Astrocyte (in vitro differentiated cells and primary cell): ENCODE data around the gene SF3A2. TPM values are rescaled to one million over a fixed set of nuclear protein-coding genes. Genes with fewer than 3 reads are reported as not detected.

ENCODE experiments used
- DNase-seq: peaks from one replicate; pipeline ENCODE4 v3.0.0-alpha.2; 2010; ENCODE audit warnings: low read depth
- FAIRE-seq: peaks from 2 replicates; lab custom pipeline; 2011; peaks lifted over from hg19 to GRCh38; lab: Jason Lieb, UNC
- H2AFZ ChIP-seq: 2 replicates; pipeline ENCODE4 v1.6.0; 2012; ENCODE audit warnings: low read depth, low read length, inconsistent platforms
- H3K27ac ChIP-seq: 2 replicates; pipeline ENCODE4 v1.5.1; 2011; ENCODE audit warnings: low read depth, low read length, inconsistent platforms
- H3K27me3 ChIP-seq: 2 replicates; pipeline ENCODE4 v1.6.0; 2011; ENCODE audit warnings: low read length, inconsistent platforms; ENCODE audit not compliant: insufficient read depth
- H3K36me3 ChIP-seq: 2 replicates; pipeline ENCODE4 v1.5.1; 2011; ENCODE audit warnings: low read length, inconsistent platforms; ENCODE audit not compliant: insufficient read depth
- H3K4me1 ChIP-seq: 2 replicates; pipeline ENCODE4 v1.5.1; 2011; ENCODE audit warnings: low read length, inconsistent platforms; ENCODE audit not compliant: insufficient read depth
- H3K4me2 ChIP-seq: 2 replicates; pipeline ENCODE4 v1.6.0; 2012; ENCODE audit warnings: low read length, inconsistent platforms
- H3K4me3 ChIP-seq: 2 replicates; pipeline ENCODE4 v1.5.1; 2011; ENCODE audit warnings: low read depth, mild to moderate bottlenecking, low read length, inconsistent platforms; ENCODE audit not compliant: insufficient read depth
- H3K79me2 ChIP-seq: 2 replicates; pipeline ENCODE4 v1.6.0; 2012; ENCODE audit warnings: mild to moderate bottlenecking, low read length, inconsistent platforms; ENCODE audit not compliant: insufficient read depth
- H3K9ac ChIP-seq: 2 replicates; pipeline ENCODE4 v1.6.0; 2012; ENCODE audit warnings: mild to moderate bottlenecking, low read length, inconsistent platforms
- H3K9me3 ChIP-seq: 2 replicates; pipeline ENCODE4 v1.5.1; 2012; ENCODE audit warnings: low read depth, mild to moderate bottlenecking, low read length, inconsistent platforms; ENCODE audit not compliant: insufficient read depth
- H4K20me1 ChIP-seq: 2 replicates; pipeline ENCODE4 v1.6.0; 2012; ENCODE audit warnings: low read length, inconsistent platforms; ENCODE audit not compliant: insufficient read depth
- H3K27ac Mint-ChIP-seq: one replicate; pipeline ENCODE4 v1.8.0; 2021; ENCODE audit warnings: mild to moderate bottlenecking, mixed read lengths; ENCODE audit not compliant: unreplicated experiment
- H3K27me3 Mint-ChIP-seq: one replicate; pipeline ENCODE4 v1.8.0; 2021; ENCODE audit warnings: low read depth, mixed read lengths; ENCODE audit not compliant: unreplicated experiment
- H3K36me3 Mint-ChIP-seq: one replicate; pipeline ENCODE4 v1.8.0; 2021; ENCODE audit warnings: low read depth, mixed read lengths; ENCODE audit not compliant: unreplicated experiment
- H3K4me1 Mint-ChIP-seq: one replicate; pipeline ENCODE4 v1.8.0; 2021; ENCODE audit warnings: low read depth, mixed read lengths; ENCODE audit not compliant: unreplicated experiment
- H3K4me3 Mint-ChIP-seq: one replicate; pipeline ENCODE4 v1.8.0; 2021; ENCODE audit warnings: mild to moderate bottlenecking, moderate library complexity, mixed read lengths; ENCODE audit not compliant: unreplicated experiment
- H3K9me3 Mint-ChIP-seq: one replicate; pipeline ENCODE4 v1.8.0; 2021; ENCODE audit warnings: mild to moderate bottlenecking, mixed read lengths; ENCODE audit not compliant: unreplicated experiment
- EZH2 ChIP-seq: IDR thresholded peaks from 2 replicates; pipeline ENCODE4 v1.6.1; 2012; ENCODE audit warnings: mild to moderate bottlenecking, low read length, inconsistent platforms; ENCODE audit not compliant: insufficient read depth
- total RNA-seq: library from RNA; stranded (reverse); gene quantifications from 2 replicates; pipeline ENCODE4 v1.2.1, GENCODE V29; 2021
- TF ChIP-seq, protein P1 (sequence below): IDR thresholded peaks from 2 replicates; pipeline ENCODE4 v1.5.1; 2011; ENCODE audit warnings: low read depth, mild to moderate bottlenecking, inconsistent platforms, low read length, moderate library complexity; ENCODE audit not compliant: insufficient read depth

SF3A2 gene
- total RNA-seq, 1 donor from 2014 or later, result 83.2 TPM

GRCh38 chr19:2224754-2225349, 11.8 kb upstream of the SF3A2 start:
- H3K36me3 ChIP-seq, result peaks cover 6% of the 10 kb centered on the region
- Mint-ChIP-seq H3K27me3 (no peaks in the 10 kb centered on the region), H3K4me1 (no peaks in the 10 kb centered on the region), H3K36me3 (peaks cover 8% of the 10 kb centered on the region), H3K4me3 (peak overlapping the region; percentile 16), H3K9me3 (no peaks in the 10 kb centered on the region), H3K27ac (peak overlapping the region; percentile 1)
- H3K9me3 ChIP-seq, result no peaks in the 10 kb centered on the region
- H3K9ac ChIP-seq, result no peak overlapping the region
- no peak overlapping the region for H3K4me3 ChIP-seq
- H3K79me2 ChIP-seq, result no peaks in the 10 kb centered on the region
- no peaks in the 10 kb centered on the region for H3K27me3 ChIP-seq
- peaks cover 22% of the 10 kb centered on the region for H4K20me1 ChIP-seq
- peaks cover 8% of the 10 kb centered on the region for H3K4me1 ChIP-seq
- DNase-seq, result no peak
- FAIRE-seq, result no peak
- TF ChIP-seq, protein P1, sequence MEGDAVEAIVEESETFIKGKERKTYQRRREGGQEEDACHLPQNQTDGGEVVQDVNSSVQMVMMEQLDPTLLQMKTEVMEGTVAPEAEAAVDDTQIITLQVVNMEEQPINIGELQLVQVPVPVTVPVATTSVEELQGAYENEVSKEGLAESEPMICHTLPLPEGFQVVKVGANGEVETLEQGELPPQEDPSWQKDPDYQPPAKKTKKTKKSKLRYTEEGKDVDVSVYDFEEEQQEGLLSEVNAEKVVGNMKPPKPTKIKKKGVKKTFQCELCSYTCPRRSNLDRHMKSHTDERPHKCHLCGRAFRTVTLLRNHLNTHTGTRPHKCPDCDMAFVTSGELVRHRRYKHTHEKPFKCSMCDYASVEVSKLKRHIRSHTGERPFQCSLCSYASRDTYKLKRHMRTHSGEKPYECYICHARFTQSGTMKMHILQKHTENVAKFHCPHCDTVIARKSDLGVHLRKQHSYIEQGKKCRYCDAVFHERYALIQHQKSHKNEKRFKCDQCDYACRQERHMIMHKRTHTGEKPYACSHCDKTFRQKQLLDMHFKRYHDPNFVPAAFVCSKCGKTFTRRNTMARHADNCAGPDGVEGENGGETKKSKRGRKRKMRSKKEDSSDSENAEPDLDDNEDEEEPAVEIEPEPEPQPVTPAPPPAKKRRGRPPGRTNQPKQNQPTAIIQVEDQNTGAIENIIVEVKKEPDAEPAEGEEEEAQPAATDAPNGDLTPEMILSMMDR, result no peak
- no peak for TF ChIP-seq EZH2
- no peak overlapping the region for H2AFZ ChIP-seq
- H3K27ac ChIP-seq, result no peak overlapping the region
- H3K4me2 ChIP-seq, result no peak overlapping the region

- Histone ChIP-seq H2AFZ (no peak overlapping the region), H3K4me2 (no peak overlapping the region), H3K27me3 (no peaks in the 10 kb centered on the region), H3K4me3 (no peak overlapping the region), H3K79me2 (no peaks in the 10 kb centered on the region), H3K27ac (no peak overlapping the region), H3K9me3 (no peaks in the 10 kb centered on the region), H3K36me3 (peaks cover 6% of the 10 kb centered on the region), H3K9ac (no peak overlapping the region), H3K4me1 (peaks cover 8% of the 10 kb centered on the region), H4K20me1 (peaks cover 19% of the 10 kb centered on the region)
- DNase-seq (no peak), FAIRE-seq (no peak)
- H3K36me3 Mint-ChIP-seq, result peaks cover 8% of the 10 kb centered on the region
- no peaks in the 10 kb centered on the region for H3K4me1 Mint-ChIP-seq
- no peak for TF ChIP-seq EZH2
- TF ChIP-seq, protein P1, result no peak
- H3K4me3 Mint-ChIP-seq, result no peak overlapping the region
- no peaks in the 10 kb centered on the region for H3K9me3 Mint-ChIP-seq
- peak overlapping the region; percentile 1 for H3K27ac Mint-ChIP-seq
- H3K27me3 Mint-ChIP-seq, result no peaks in the 10 kb centered on the region
Measured at GRCh38 chr19:2225415-2226050, 11.1 kb upstream of the SF3A2 start.
